ENCODE data around the gene ATL3. TPM values are rescaled to one million over a fixed set of nuclear protein-coding genes. Genes with fewer than 3 reads are reported as not detected.

Gene ATL3
- total RNA-seq, 1 experiment from 2014 or later: 63.9 TPM

- no TSS peak for BruUV-seq (replicated peaks)
- Histone ChIP-seq H3K36me3 (ENCODE audit: insufficient read depth, low read length, poor library complexity, severe bottlenecking) (peaks cover 37% of the 10 kb centered on the region), H3K4me1 (ENCODE audit: insufficient read depth, low read length, poor library complexity, severe bottlenecking) (no peaks in the 10 kb centered on the region), H3K4me3 (ENCODE audit: low read depth, low read length, poor library complexity, severe bottlenecking) (no peak overlapping the region), H3K27me3 (replicated peaks; ENCODE audit: insufficient read depth, low read depth, low read length, poor library complexity) (no peaks in the 10 kb centered on the region), H3K27ac (ENCODE audit: low read depth, low read length, poor library complexity, severe bottlenecking) (no peak overlapping the region), H3K9me3 (ENCODE audit: low read depth, low read length, poor library complexity, severe bottlenecking) (no peaks in the 10 kb centered on the region)
- no peak for DNase-seq (ENCODE audit: low spot score)
- POLR2A ChIA-PET (ENCODE audit: low non-redundant PET): no interaction called here
- CTCF ChIA-PET: no interaction called here
- intact Hi-C loops (cut with micrococcal nuclease; ENCODE audit: unreplicated experiment): no loop called here
- TF ChIP-seq, protein P1, sequence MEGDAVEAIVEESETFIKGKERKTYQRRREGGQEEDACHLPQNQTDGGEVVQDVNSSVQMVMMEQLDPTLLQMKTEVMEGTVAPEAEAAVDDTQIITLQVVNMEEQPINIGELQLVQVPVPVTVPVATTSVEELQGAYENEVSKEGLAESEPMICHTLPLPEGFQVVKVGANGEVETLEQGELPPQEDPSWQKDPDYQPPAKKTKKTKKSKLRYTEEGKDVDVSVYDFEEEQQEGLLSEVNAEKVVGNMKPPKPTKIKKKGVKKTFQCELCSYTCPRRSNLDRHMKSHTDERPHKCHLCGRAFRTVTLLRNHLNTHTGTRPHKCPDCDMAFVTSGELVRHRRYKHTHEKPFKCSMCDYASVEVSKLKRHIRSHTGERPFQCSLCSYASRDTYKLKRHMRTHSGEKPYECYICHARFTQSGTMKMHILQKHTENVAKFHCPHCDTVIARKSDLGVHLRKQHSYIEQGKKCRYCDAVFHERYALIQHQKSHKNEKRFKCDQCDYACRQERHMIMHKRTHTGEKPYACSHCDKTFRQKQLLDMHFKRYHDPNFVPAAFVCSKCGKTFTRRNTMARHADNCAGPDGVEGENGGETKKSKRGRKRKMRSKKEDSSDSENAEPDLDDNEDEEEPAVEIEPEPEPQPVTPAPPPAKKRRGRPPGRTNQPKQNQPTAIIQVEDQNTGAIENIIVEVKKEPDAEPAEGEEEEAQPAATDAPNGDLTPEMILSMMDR (conservative IDR thresholded peaks at IDR 0.05; ENCODE audit: low read depth, low read length): no peak
- no peak for TF ChIP-seq EZH2 (IDR thresholded peaks at IDR 0.05; ENCODE audit: borderline replicate concordance, low read depth, low read length, poor library complexity, severe bottlenecking)
Observed at GRCh38 chr11:63652671-63653070, 18.5 kb downstream of the ATL3 start.

GRCh38 chr11:63643205-63643604 is 28.0 kb downstream of the ATL3 start:
- Histone ChIP-seq H3K4me3 (ENCODE audit: low read depth, low read length, poor library complexity, severe bottlenecking) (no peak overlapping the region), H3K9me3 (ENCODE audit: low read depth, low read length, poor library complexity, severe bottlenecking) (no peaks in the 10 kb centered on the region), H3K4me1 (ENCODE audit: insufficient read depth, low read length, poor library complexity, severe bottlenecking) (no peaks in the 10 kb centered on the region), H3K27ac (ENCODE audit: low read depth, low read length, poor library complexity, severe bottlenecking) (no peak overlapping the region), H3K36me3 (ENCODE audit: insufficient read depth, low read length, poor library complexity, severe bottlenecking) (peaks cover 47% of the 10 kb centered on the region), H3K27me3 (replicated peaks; ENCODE audit: insufficient read depth, low read depth, low read length, poor library complexity) (no peaks in the 10 kb centered on the region)
- no peak for DNase-seq (ENCODE audit: low spot score)
- TF ChIP-seq EZH2 (IDR thresholded peaks at IDR 0.05; ENCODE audit: borderline replicate concordance, low read depth, low read length, poor library complexity, severe bottlenecking): no peak
- TF ChIP-seq, protein P1 (conservative IDR thresholded peaks at IDR 0.05; ENCODE audit: low read depth, low read length): no peak
- CTCF ChIA-PET: no interaction called here
- intact Hi-C loops (cut with micrococcal nuclease; ENCODE audit: unreplicated experiment): no loop called here
- POLR2A ChIA-PET (ENCODE audit: low non-redundant PET): no interaction called here
- BruUV-seq (replicated peaks): no TSS peak

GRCh38 chr11:63641727-63642126 is 29.4 kb downstream of the ATL3 start:
- Histone ChIP-seq H3K36me3 (ENCODE audit: insufficient read depth, low read length, poor library complexity, severe bottlenecking) (peaks cover 47% of the 10 kb centered on the region), H3K4me3 (ENCODE audit: low read depth, low read length, poor library complexity, severe bottlenecking) (no peak overlapping the region), H3K27ac (ENCODE audit: low read depth, low read length, poor library complexity, severe bottlenecking) (no peak overlapping the region), H3K4me1 (ENCODE audit: insufficient read depth, low read length, poor library complexity, severe bottlenecking) (no peaks in the 10 kb centered on the region), H3K9me3 (ENCODE audit: low read depth, low read length, poor library complexity, severe bottlenecking) (no peaks in the 10 kb centered on the region), H3K27me3 (replicated peaks; ENCODE audit: insufficient read depth, low read depth, low read length, poor library complexity) (no peaks in the 10 kb centered on the region)
- intact Hi-C loops (cut with micrococcal nuclease; ENCODE audit: unreplicated experiment): no loop called here
- CTCF ChIA-PET: no interaction called here
- POLR2A ChIA-PET (ENCODE audit: low non-redundant PET): no interaction called here
- BruUV-seq (replicated peaks): no TSS peak
- DNase-seq (ENCODE audit: low spot score): no peak
- TF ChIP-seq EZH2 (IDR thresholded peaks at IDR 0.05; ENCODE audit: borderline replicate concordance, low read depth, low read length, poor library complexity, severe bottlenecking): no peak
- TF ChIP-seq, protein P1 (conservative IDR thresholded peaks at IDR 0.05; ENCODE audit: low read depth, low read length): peak; percentile 46; the same call in 1 of the 2 replicates
